ENCODE results near the gene SFTA2.

The SFTA2 gene

GRCh38 chr6:30931272-30931671, 698 bp downstream of the SFTA2 start:
- TF ChIP-seq ZFP3 (CRISPR knock-in tag; IDR thresholded peaks at IDR 0.05) (no peak), BACH2 (CRISPR knock-in tag; IDR thresholded peaks at IDR 0.05; ENCODE audit: borderline replicate concordance) (no peak), POU6F1 (CRISPR knock-in tag; IDR thresholded peaks at IDR 0.05; ENCODE audit: borderline replicate concordance, low read depth) (no peak), ARNTL (CRISPR knock-in tag; IDR thresholded peaks at IDR 0.05; ENCODE audit: borderline replicate concordance, low read depth) (no peak), CSRNP3 (CRISPR knock-in tag; IDR thresholded peaks at IDR 0.05) (no peak), CREB5 (CRISPR knock-in tag; IDR thresholded peaks at IDR 0.05; ENCODE audit: low read depth) (no peak), TOX (CRISPR knock-in tag; IDR thresholded peaks at IDR 0.05; ENCODE audit: borderline replicate concordance) (no peak), GLIS3 (CRISPR knock-in tag; IDR thresholded peaks at IDR 0.05) (no peak), ISL1 (CRISPR knock-in tag; IDR thresholded peaks at IDR 0.05) (no peak), TSHZ2 (CRISPR knock-in tag; IDR thresholded peaks at IDR 0.05) (no peak), PATZ1 (CRISPR knock-in tag; IDR thresholded peaks at IDR 0.05; ENCODE audit: borderline replicate concordance) (no peak), ZC3H10 (CRISPR knock-in tag; IDR thresholded peaks at IDR 0.05) (no peak), ZFP30 (CRISPR knock-in tag; IDR thresholded peaks at IDR 0.05) (no peak), CSDC2 (CRISPR knock-in tag; IDR thresholded peaks at IDR 0.05) (no peak), ZNF70 (CRISPR knock-in tag; IDR thresholded peaks at IDR 0.05) (no peak), OSR1 (CRISPR knock-in tag; IDR thresholded peaks at IDR 0.05) (no peak)
- no peak for ATAC-seq

GRCh38 chr6:30930506-30930905, 1.5 kb downstream of the SFTA2 start:
- TF ChIP-seq ZFP3 (CRISPR knock-in tag; IDR thresholded peaks at IDR 0.05) (no peak), BACH2 (CRISPR knock-in tag; IDR thresholded peaks at IDR 0.05; ENCODE audit: borderline replicate concordance) (no peak), TSHZ2 (CRISPR knock-in tag; IDR thresholded peaks at IDR 0.05) (no peak)
- ATAC-seq = no peak

- ATAC-seq = no peak
- no peak for TF ChIP-seq ARNTL (CRISPR knock-in tag; IDR thresholded peaks at IDR 0.05; ENCODE audit: borderline replicate concordance, low read depth)
- TF ChIP-seq ESRRG (CRISPR knock-in tag; IDR thresholded peaks at IDR 0.05) = no peak
- no peak for TF ChIP-seq BACH2 (CRISPR knock-in tag; IDR thresholded peaks at IDR 0.05; ENCODE audit: borderline replicate concordance)
- no peak for TF ChIP-seq CSRNP3 (CRISPR knock-in tag; IDR thresholded peaks at IDR 0.05)
- no peak for TF ChIP-seq TOX (CRISPR knock-in tag; IDR thresholded peaks at IDR 0.05; ENCODE audit: borderline replicate concordance)
- no peak for TF ChIP-seq CREB5 (CRISPR knock-in tag; IDR thresholded peaks at IDR 0.05; ENCODE audit: low read depth)
- no peak for TF ChIP-seq PATZ1 (CRISPR knock-in tag; IDR thresholded peaks at IDR 0.05; ENCODE audit: borderline replicate concordance)
- no peak for TF ChIP-seq ZNF565 (CRISPR knock-in tag; conservative IDR thresholded peaks at IDR 0.05; ENCODE audit: low read depth)
Observed at GRCh38 chr6:30928677-30929076, 3.3 kb downstream of the SFTA2 start.

Measured in SK-N-SH treated with all-trans-retinoic acid at 6 μM for 48 hours (cell line).